HEK293 (cell line): Measurements from ENCODE around the gene PSMD12.

Experiments
- ZNF146 ChIP-seq: fragments of 450-650 bp; formaldehyde crosslinking; IDR thresholded peaks from 2 replicates; pipeline ENCODE4 v1.5.1; 2016; ENCODE audit warnings: missing biosample characterization, missing genetic modification characterization
- ZNF777 ChIP-seq: fragments of 450-650 bp; formaldehyde crosslinking; IDR thresholded peaks from 2 replicates; pipeline ENCODE4 v1.5.1; 2017; ENCODE audit warnings: missing biosample characterization, missing genetic modification characterization, borderline replicate concordance
- TF ChIP-seq, protein P1 (sequence below): fragments of 450-650 bp; formaldehyde crosslinking; IDR thresholded peaks from 2 replicates; pipeline ENCODE4 v1.5.1; 2016; ENCODE audit warnings: missing biosample characterization, missing genetic modification characterization
- TF ChIP-seq, protein P2 (sequence below): fragments of 450-650 bp; formaldehyde crosslinking; IDR thresholded peaks from 2 replicates; pipeline ENCODE4 v1.5.1; 2016; ENCODE audit warnings: missing biosample characterization, missing genetic modification characterization

DNA sequence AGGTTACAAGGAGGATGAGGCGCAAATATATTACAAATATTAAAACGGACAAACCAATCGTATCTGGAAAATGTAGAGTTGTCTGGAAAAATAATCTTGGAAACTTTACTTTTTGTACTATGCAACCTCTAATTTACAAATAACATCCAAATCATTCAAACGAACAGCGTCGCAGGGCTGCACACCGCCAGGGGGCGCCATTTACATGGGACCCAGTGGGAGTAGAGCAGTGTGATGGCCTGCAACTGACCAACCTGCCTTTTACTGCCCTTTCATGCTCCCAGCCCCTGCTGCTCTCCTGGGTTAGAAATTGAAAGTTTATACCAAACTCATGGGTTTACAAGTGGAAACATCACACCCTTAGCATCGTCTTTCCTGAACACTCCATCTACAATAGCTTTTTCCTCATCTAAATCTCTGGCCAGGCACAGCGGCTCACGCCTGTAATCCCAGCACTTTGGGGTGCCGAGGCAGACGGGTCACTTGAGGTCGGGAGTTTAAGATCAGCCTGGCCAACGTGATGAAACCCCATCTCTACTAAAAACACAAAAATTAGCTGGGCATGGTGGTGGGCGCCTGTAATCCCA, 20.7 kb upstream of the PSMD12 start:
- TF ChIP-seq, protein P1, sequence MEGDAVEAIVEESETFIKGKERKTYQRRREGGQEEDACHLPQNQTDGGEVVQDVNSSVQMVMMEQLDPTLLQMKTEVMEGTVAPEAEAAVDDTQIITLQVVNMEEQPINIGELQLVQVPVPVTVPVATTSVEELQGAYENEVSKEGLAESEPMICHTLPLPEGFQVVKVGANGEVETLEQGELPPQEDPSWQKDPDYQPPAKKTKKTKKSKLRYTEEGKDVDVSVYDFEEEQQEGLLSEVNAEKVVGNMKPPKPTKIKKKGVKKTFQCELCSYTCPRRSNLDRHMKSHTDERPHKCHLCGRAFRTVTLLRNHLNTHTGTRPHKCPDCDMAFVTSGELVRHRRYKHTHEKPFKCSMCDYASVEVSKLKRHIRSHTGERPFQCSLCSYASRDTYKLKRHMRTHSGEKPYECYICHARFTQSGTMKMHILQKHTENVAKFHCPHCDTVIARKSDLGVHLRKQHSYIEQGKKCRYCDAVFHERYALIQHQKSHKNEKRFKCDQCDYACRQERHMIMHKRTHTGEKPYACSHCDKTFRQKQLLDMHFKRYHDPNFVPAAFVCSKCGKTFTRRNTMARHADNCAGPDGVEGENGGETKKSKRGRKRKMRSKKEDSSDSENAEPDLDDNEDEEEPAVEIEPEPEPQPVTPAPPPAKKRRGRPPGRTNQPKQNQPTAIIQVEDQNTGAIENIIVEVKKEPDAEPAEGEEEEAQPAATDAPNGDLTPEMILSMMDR = peak; percentile 63
- TF ChIP-seq, protein P2, sequence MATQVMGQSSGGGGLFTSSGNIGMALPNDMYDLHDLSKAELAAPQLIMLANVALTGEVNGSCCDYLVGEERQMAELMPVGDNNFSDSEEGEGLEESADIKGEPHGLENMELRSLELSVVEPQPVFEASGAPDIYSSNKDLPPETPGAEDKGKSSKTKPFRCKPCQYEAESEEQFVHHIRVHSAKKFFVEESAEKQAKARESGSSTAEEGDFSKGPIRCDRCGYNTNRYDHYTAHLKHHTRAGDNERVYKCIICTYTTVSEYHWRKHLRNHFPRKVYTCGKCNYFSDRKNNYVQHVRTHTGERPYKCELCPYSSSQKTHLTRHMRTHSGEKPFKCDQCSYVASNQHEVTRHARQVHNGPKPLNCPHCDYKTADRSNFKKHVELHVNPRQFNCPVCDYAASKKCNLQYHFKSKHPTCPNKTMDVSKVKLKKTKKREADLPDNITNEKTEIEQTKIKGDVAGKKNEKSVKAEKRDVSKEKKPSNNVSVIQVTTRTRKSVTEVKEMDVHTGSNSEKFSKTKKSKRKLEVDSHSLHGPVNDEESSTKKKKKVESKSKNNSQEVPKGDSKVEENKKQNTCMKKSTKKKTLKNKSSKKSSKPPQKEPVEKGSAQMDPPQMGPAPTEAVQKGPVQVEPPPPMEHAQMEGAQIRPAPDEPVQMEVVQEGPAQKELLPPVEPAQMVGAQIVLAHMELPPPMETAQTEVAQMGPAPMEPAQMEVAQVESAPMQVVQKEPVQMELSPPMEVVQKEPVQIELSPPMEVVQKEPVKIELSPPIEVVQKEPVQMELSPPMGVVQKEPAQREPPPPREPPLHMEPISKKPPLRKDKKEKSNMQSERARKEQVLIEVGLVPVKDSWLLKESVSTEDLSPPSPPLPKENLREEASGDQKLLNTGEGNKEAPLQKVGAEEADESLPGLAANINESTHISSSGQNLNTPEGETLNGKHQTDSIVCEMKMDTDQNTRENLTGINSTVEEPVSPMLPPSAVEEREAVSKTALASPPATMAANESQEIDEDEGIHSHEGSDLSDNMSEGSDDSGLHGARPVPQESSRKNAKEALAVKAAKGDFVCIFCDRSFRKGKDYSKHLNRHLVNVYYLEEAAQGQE = no peak
- TF ChIP-seq ZNF777 = no peak
- TF ChIP-seq ZNF146 = no peak
